CD14-positive monocyte (primary cell): Measurements from ENCODE around the gene KAZALD1. TPM values are rescaled to one million over a fixed set of nuclear protein-coding genes. Genes with fewer than 3 reads are reported as not detected.

Experiments used
- DNase-seq, 3 donors: peaks; one replicate each; pipeline ENCODE4 v3.0.0-alpha.2; 2011 to 2022
- H2AFZ ChIP-seq: 2 replicates; pipeline ENCODE4 v1.6.0; 2012; ENCODE audit warnings: mild to moderate bottlenecking, low read depth, low read length, inconsistent platforms; ENCODE audit not compliant: insufficient read depth, poor library complexity, severe bottlenecking
- H3K27ac ChIP-seq, 2 donors: 1 replicate in 1 of 2; 2 replicates in 1 of 2; pipeline ENCODE4 v1.5.1; 2012 to 2013; ENCODE audit warnings: low read length in 2 of 2, control low read depth in 1 of 2, inconsistent platforms in 1 of 2, low read depth in 1 of 2, mild to moderate bottlenecking in 1 of 2
- H3K27me3 ChIP-seq, 2 donors: one replicate each; pipeline versions ENCODE4 v1.6.0 to v1.6.1; 2011 to 2013; ENCODE audit warnings: low read length in 2 of 2; ENCODE audit not compliant: control insufficient read depth in 2 of 2, insufficient read depth in 2 of 2
- H3K36me3 ChIP-seq, 2 donors: replicated peaks in 1 of 2; 1 replicate in 1 of 2; 2 replicates in 1 of 2; pipeline versions ENCODE4 v1.5.1 to v1.6.1; 2012 to 2013; ENCODE audit warnings: low read length in 2 of 2, control low read depth in 1 of 2, inconsistent platforms in 1 of 2, mild to moderate bottlenecking in 1 of 2; ENCODE audit not compliant: insufficient read depth in 2 of 2, control insufficient read depth in 1 of 2
- H3K4me1 ChIP-seq, 2 donors: 1 replicate in 1 of 2; 2 replicates in 1 of 2; pipeline versions ENCODE4 v1.5.1 to v1.6.1; 2012 to 2013; ENCODE audit warnings: low read length in 2 of 2, control low read depth in 1 of 2, inconsistent platforms in 1 of 2, mild to moderate bottlenecking in 1 of 2, moderate library complexity in 1 of 2; ENCODE audit not compliant: insufficient read depth in 2 of 2, control insufficient read depth in 1 of 2
- H3K4me2 ChIP-seq: replicated peaks from 2 replicates; pipeline ENCODE3; 2012; ENCODE audit warnings: low read length, moderate library complexity, mild to moderate bottlenecking; ENCODE audit not compliant: poor library complexity, severe bottlenecking; ENCODE audit errors: extremely low read depth
- H3K4me3 ChIP-seq, 3 experiments: fragments of 200-600 bp in 1 of 3; sonication (generic) in 1 of 3; replicated peaks in 1 of 3; 1 replicate in 2 of 3; 2 replicates in 1 of 3; pipeline ENCODE4 v1.5.1; 2011 to 2013; ENCODE audit warnings: low read length in 3 of 3, mild to moderate bottlenecking in 3 of 3, control low read depth in 2 of 3, low read depth in 2 of 3, inconsistent platforms in 1 of 3, moderate library complexity in 1 of 3
- H3K79me2 ChIP-seq: 2 replicates; pipeline ENCODE4 v1.6.0; 2012; ENCODE audit warnings: mild to moderate bottlenecking, control low read depth, inconsistent platforms, low read length, moderate library complexity; ENCODE audit not compliant: insufficient read depth
- H3K9ac ChIP-seq: 2 replicates; pipeline ENCODE4 v1.6.0; 2017; ENCODE audit warnings: low read length, mild to moderate bottlenecking; ENCODE audit not compliant: insufficient read depth, poor library complexity, severe bottlenecking
- H3K9me3 ChIP-seq, 2 donors: replicated peaks in 1 of 2; 1 replicate in 1 of 2; 2 replicates in 1 of 2; pipeline versions ENCODE4 v1.5.1 to v1.6.1; 2012 to 2013; ENCODE audit warnings: low read length in 2 of 2, control low read depth in 1 of 2; ENCODE audit not compliant: control insufficient read depth in 1 of 2, insufficient read depth in 1 of 2
- H4K20me1 ChIP-seq: 2 replicates; pipeline ENCODE4 v1.6.0; 2012; ENCODE audit warnings: mild to moderate bottlenecking, low read length, control low read depth, moderate library complexity; ENCODE audit not compliant: insufficient read depth
- H3K27ac Mint-ChIP-seq, 7 donors: one replicate each; pipeline ENCODE4 v1.8.0; 2020; ENCODE audit warnings: mild to moderate bottlenecking in 7 of 7, mixed read lengths in 7 of 7, moderate library complexity in 6 of 7, inconsistent platforms in 2 of 7
- H3K27me3 Mint-ChIP-seq, 3 donors: one replicate each; pipeline ENCODE4 v1.8.0; 2021 to 2022; ENCODE audit warnings: low read depth in 3 of 3, mild to moderate bottlenecking in 3 of 3, mixed read lengths in 3 of 3, moderate library complexity in 3 of 3, inconsistent platforms in 1 of 3
- H3K36me3 Mint-ChIP-seq, 2 donors: one replicate each; pipeline ENCODE4 v1.8.0; 2020; ENCODE audit warnings: mixed read lengths in 2 of 2, inconsistent platforms in 1 of 2, mild to moderate bottlenecking in 1 of 2
- H3K4me1 Mint-ChIP-seq: one replicate; pipeline ENCODE4 v1.8.0; 2020; ENCODE audit warnings: mild to moderate bottlenecking, mixed read lengths
- H3K4me3 Mint-ChIP-seq, 2 donors: one replicate each; pipeline ENCODE4 v1.8.0; 2020; ENCODE audit warnings: mild to moderate bottlenecking in 2 of 2, mixed read lengths in 2 of 2, moderate library complexity in 1 of 2
- H3K9me3 Mint-ChIP-seq, 7 donors: one replicate each; pipeline ENCODE4 v1.8.0; 2020 to 2022; ENCODE audit warnings: mixed read lengths in 7 of 7, mild to moderate bottlenecking in 6 of 7, moderate library complexity in 6 of 7, inconsistent platforms in 2 of 7
- WGBS: methylation state at CpG from one replicate; pipeline ENCODE4 v1.1.5; 2013; ENCODE audit warnings: missing lambda C conversion rate; ENCODE audit not compliant: insufficient coverage; 5-methylcytosine and 5-hydroxymethylcytosine counted together
- intact Hi-C, 2 donors: fragments of 100-400 bp; cut with micrococcal nuclease; formaldehyde crosslinking; loops; one replicate each; pipeline versions ENCODE4 v1.15.0 to v1.15.1; 2023
- polyA plus RNA-seq, 3 donors: library from polyadenylated mRNA; depleted of rRNA in 1 of 3; unstranded in 2 of 3; stranded (reverse) in 1 of 3; fragments of 300-500 nt in 2 of 3; fragments of >200 nt in 1 of 3; fragmentation: Illumina TruSeq in 2 of 3; gene quantifications; 1 replicate in 2 of 3; 2 replicates in 1 of 3; pipeline ENCODE4 v1.2.3, GENCODE V29; 2012 to 2021
- TF ChIP-seq, protein P1 (sequence below): fragments of 200-600 bp; IDR thresholded peaks from one replicate; pipeline ENCODE4 v1.8.0; 2022; ENCODE audit warnings: antibody characterized with exemption, mild to moderate bottlenecking

KAZALD1 gene
- polyA plus RNA-seq, 3 donors: 0.15 to 6.6 (median 0.53) TPM

DNA sequence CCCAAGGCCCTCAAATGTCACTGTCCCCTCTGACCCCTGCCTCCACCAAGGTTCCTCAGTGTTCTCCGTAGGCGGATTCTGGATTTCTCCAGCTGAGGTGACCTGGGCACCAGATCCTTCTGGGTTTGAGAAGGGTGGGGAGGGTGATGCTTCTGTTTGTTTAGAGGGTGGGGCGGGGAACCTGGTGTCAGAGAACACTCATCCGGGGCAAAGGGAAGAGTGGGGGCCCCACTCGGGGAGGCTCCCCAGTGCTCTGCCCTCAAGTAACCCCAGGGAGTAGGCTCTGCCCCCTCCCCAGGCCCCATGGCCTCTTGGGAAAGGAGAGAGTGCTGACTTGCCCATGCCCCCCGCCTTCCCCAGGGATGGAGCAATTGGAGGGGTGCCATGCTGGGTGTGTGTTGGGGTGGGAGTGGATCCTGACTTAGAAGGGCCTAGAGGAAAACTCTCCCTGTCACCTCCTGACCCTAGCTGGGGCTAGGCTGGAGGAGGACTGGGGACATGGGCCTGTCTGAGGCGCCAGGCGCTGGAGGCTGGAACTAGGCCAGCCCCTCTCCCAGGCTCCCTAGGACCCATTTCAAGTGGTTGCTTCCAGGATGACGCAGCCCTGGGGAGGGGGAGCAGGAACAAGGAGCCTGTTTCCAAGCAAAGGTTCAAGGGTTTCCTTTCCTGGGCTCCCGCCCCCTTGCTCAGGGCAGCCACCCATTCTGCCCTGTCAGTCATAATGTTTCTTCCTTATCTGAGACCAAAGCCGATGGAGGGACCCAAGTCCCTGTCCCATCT, 27.9 kb downstream of the KAZALD1 start:
- Mint-ChIP-seq H3K4me3 (peak overlapping the region in 1 of 2 donors; percentile 11), H3K4me1 (no peaks in the 10 kb centered on the region), H3K27me3 (peaks cover 60 to 93% (median 62%) of the 10 kb centered on the region in 3 donors), H3K9me3 (peaks cover 0 to 2% (median 0%) of the 10 kb centered on the region in 7 donors), H3K27ac (peak overlapping the region in 1 of 7 donors; percentile 14), H3K36me3 (no peaks in the 10 kb centered on the region)
- DNase-seq: no peak
- H3K4me3 ChIP-seq: no peak overlapping the region
- H3K79me2 ChIP-seq: no peaks in the 10 kb centered on the region
- no peaks in the 10 kb centered on the region for H4K20me1 ChIP-seq
- H3K36me3 ChIP-seq: no peaks in the 10 kb centered on the region
- no peak overlapping the region for H3K27ac ChIP-seq
- no peak overlapping the region for H3K4me2 ChIP-seq
- WGBS: 79% methylated on average over 5 of the region's 11 CpGs
- no peaks in the 10 kb centered on the region for H3K9me3 ChIP-seq
- TF ChIP-seq, protein P1, sequence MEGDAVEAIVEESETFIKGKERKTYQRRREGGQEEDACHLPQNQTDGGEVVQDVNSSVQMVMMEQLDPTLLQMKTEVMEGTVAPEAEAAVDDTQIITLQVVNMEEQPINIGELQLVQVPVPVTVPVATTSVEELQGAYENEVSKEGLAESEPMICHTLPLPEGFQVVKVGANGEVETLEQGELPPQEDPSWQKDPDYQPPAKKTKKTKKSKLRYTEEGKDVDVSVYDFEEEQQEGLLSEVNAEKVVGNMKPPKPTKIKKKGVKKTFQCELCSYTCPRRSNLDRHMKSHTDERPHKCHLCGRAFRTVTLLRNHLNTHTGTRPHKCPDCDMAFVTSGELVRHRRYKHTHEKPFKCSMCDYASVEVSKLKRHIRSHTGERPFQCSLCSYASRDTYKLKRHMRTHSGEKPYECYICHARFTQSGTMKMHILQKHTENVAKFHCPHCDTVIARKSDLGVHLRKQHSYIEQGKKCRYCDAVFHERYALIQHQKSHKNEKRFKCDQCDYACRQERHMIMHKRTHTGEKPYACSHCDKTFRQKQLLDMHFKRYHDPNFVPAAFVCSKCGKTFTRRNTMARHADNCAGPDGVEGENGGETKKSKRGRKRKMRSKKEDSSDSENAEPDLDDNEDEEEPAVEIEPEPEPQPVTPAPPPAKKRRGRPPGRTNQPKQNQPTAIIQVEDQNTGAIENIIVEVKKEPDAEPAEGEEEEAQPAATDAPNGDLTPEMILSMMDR: no peak
- no peak overlapping the region for H2AFZ ChIP-seq
- peaks cover 14 to 72% of the 10 kb centered on the region in 2 donors for H3K27me3 ChIP-seq
- no peak overlapping the region for H3K9ac ChIP-seq
- no peaks in the 10 kb centered on the region for H3K4me1 ChIP-seq
- intact Hi-C loops: no loop called here

DNA sequence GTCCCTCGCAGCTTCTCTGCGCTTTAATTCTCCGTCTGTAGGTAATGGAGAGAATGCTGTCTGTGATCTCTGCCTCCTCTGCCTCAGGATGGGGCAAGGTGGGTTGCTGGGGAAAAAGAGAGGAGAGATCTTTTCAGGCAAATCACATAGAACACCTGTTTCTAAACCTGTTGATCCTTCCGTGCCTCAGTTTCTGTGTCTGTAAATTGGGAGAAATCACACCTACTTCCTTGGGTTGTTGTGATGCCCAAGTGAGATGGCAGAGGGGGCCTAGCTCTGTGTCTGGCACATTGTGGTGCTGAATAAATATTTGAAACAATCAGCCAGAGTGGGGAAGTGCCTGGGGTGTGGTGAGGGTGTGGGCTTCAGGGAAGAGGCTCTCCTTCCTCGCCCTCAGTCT, 28.8 kb downstream of the KAZALD1 start:
- Histone ChIP-seq H4K20me1 (no peaks in the 10 kb centered on the region), H3K36me3 (no peaks in the 10 kb centered on the region), H3K4me2 (no peak overlapping the region), H3K4me1 (no peaks in the 10 kb centered on the region), H2AFZ (no peak overlapping the region), H3K4me3 (no peak overlapping the region), H3K27me3 (peaks cover 14 to 63% of the 10 kb centered on the region in 2 donors), H3K9ac (no peak overlapping the region), H3K9me3 (no peaks in the 10 kb centered on the region), H3K79me2 (no peaks in the 10 kb centered on the region), H3K27ac (no peak overlapping the region)
- WGBS: no CpG with 5 or more reads among the region's 5 CpGs
- TF ChIP-seq, protein P1: no peak
- peaks cover 0 to 2% (median 0%) of the 10 kb centered on the region in 7 donors for H3K9me3 Mint-ChIP-seq
- H3K4me1 Mint-ChIP-seq: no peaks in the 10 kb centered on the region
- intact Hi-C loops: no loop called here
- H3K27me3 Mint-ChIP-seq: peaks cover 55 to 89% (median 58%) of the 10 kb centered on the region in 3 donors
- peak overlapping the region in 1 of 2 donors; percentile 52 for H3K4me3 Mint-ChIP-seq
- DNase-seq: no peak
- no peak overlapping the region for H3K27ac Mint-ChIP-seq
- no peaks in the 10 kb centered on the region for H3K36me3 Mint-ChIP-seq
